ENCODE results near the gene KAT2B. TPM values are rescaled to one million over a fixed set of nuclear protein-coding genes. Genes with fewer than 3 reads are reported as not detected.
A peak's percentile ranks its signal among the peaks of the same experiment; 100 is the strongest.

Gene KAT2B
- polyA plus RNA-seq, 1 of the 3 experiments (the other 2 are of a cell fraction) = 2.1 TPM

DNA sequence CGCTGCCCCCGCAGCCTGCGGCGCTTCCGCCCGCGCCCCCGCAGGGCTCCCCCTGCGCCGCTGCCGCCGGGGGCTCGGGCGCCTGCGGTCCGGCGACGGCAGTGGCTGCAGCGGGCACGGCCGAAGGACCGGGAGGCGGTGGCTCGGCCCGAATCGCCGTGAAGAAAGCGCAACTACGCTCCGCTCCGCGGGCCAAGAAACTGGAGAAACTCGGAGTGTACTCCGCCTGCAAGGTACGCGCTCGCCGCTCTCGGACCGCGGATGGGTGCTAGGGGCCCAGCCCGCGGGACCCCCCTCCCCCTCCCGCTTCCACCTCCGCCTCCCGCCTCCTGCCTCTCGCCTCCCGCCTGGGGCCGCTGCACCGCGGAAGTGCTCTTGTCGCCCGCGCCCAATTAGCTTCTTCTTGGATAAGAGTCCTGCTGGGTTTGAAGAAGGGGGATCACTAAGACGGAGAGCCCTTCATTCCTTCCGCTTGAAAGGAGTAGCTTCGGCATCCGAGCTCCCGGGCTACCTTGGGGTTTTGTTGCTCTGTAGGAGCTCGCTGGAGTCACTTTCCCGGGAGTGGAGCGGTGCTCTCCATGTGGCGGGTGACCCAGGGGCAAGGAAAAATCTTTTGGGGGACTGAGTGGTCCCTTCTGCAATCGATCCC lies 426 bp downstream of the KAT2B start:
- DNase-seq = peak; percentile 78
- Histone ChIP-seq H4K20me1 (ENCODE audit: insufficient read depth) (peaks cover 5% of the 10 kb centered on the region; the same call in 1 of the 2 replicates), H3K9me3 (no peaks in the 10 kb centered on the region), H3K27ac (ENCODE audit: low read depth in 2 of 2, low read length in 1 of 2) (peak overlapping the region in 1 of 2 experiments; percentile 76; a peak in 3 of 4 replicates), H3F3A (replicated peaks; ENCODE audit: insufficient read depth) (peaks cover 11% of the 10 kb centered on the region), H3K9me2 (no peaks in the 10 kb centered on the region), H3K4me3 (ENCODE audit: low read depth in 2 of 2, low read length in 1 of 2) (peak overlapping the region; percentile 66 to 77), H3K27me3 (ENCODE audit: insufficient read depth) (no peaks in the 10 kb centered on the region), H3K9ac (peak overlapping the region; percentile 27; the same call in 1 of the 2 replicates), H3K79me2 (ENCODE audit: insufficient read depth) (no peaks in the 10 kb centered on the region), H2AFZ (ENCODE audit: low read depth) (peak overlapping the region; percentile 52), H3K36me3 (replicated peaks in 1 of 2; ENCODE audit: control insufficient read depth in 1 of 2, insufficient read depth in 2 of 2, low read length in 1 of 2) (no peaks in the 10 kb centered on the region), H3K4me1 (ENCODE audit: control insufficient read depth in 1 of 2, insufficient read depth in 2 of 2, low read depth in 1 of 2, low read length in 1 of 2) (peaks cover 5 to 21% of the 10 kb centered on the region in 2 experiments; a peak in 2 of 4 replicates), H3K4me2 (peak overlapping the region; percentile 78)
- CTCF ChIA-PET = interaction anchor here (0.5 to 1.8 kb wide), 13 partner anchors 9 to 1902 kb away, joined by 3 to 4 read pairs (median 3); no protein-coding TSS in a partner anchor
- under 1% methylated on average over 16 of the region's 64 CpGs for WGBS (ENCODE audit: low lambda C conversion rate)
- POLR2A ChIA-PET = no interaction called here
- TF ChIP-seq FOXJ3 (CRISPR knock-in tag; IDR thresholded peaks at IDR 0.05) (no peak), MXI1 (IDR thresholded peaks at IDR 0.05; ENCODE audit: low read depth, low read length) (no peak), RCOR1 (IDR thresholded peaks at IDR 0.05; ENCODE audit: low read length) (0 out of 2 replicates have a peak, but pooled peaks have one; percentile 53), EZH2phosphoT487 (IDR thresholded peaks at IDR 0.05; ENCODE audit: borderline replicate concordance, low read depth) (no peak), GATA2 (CRISPR knock-in tag; IDR thresholded peaks at IDR 0.05) (no peak), YY1 (IDR thresholded peaks at IDR 0.05; ENCODE audit: low read depth) (0 out of 2 replicates have a peak, but pooled peaks have one; percentile 19), TAF1 (IDR thresholded peaks at IDR 0.05; ENCODE audit: borderline replicate concordance, low read depth, low read length) (no peak), ELF1 (IDR thresholded peaks at IDR 0.05) (peak; percentile 66), NFIC (IDR thresholded peaks at IDR 0.05; ENCODE audit: borderline replicate concordance) (no peak), SMC3 (IDR thresholded peaks at IDR 0.05; ENCODE audit: low read depth, low read length) (no peak), GABPA (IDR thresholded peaks at IDR 0.05; ENCODE audit: low read depth) (no peak; the same call in 1 of the 2 replicates), RAD21 (IDR thresholded peaks at IDR 0.05; ENCODE audit: low read length) (peak; percentile 5; the same call in 1 of the 2 replicates), RXRA (IDR thresholded peaks at IDR 0.05; ENCODE audit: borderline replicate concordance, low read depth) (no peak), NRF1 (IDR thresholded peaks at IDR 0.05; ENCODE audit: low read depth, low read length) (no peak), MEF2A (IDR thresholded peaks at IDR 0.05; ENCODE audit: borderline replicate concordance, low read depth) (no peak), EP300 (IDR thresholded peaks at IDR 0.05; ENCODE audit: borderline replicate concordance in 1 of 2, low read depth in 1 of 2, low read length in 1 of 2) (peak in 1 of 2 experiments; percentile 31; a peak in 1 of 4 replicates), FOSL2 (IDR thresholded peaks at IDR 0.05; ENCODE audit: borderline replicate concordance, low read depth) (no peak), TEAD4 (IDR thresholded peaks at IDR 0.05; ENCODE audit: borderline replicate concordance, insufficient read depth) (no peak), CHD2 (IDR thresholded peaks at IDR 0.05; ENCODE audit: low read length, partially characterized antibody) (no peak)
- TF ChIP-seq, protein P1, sequence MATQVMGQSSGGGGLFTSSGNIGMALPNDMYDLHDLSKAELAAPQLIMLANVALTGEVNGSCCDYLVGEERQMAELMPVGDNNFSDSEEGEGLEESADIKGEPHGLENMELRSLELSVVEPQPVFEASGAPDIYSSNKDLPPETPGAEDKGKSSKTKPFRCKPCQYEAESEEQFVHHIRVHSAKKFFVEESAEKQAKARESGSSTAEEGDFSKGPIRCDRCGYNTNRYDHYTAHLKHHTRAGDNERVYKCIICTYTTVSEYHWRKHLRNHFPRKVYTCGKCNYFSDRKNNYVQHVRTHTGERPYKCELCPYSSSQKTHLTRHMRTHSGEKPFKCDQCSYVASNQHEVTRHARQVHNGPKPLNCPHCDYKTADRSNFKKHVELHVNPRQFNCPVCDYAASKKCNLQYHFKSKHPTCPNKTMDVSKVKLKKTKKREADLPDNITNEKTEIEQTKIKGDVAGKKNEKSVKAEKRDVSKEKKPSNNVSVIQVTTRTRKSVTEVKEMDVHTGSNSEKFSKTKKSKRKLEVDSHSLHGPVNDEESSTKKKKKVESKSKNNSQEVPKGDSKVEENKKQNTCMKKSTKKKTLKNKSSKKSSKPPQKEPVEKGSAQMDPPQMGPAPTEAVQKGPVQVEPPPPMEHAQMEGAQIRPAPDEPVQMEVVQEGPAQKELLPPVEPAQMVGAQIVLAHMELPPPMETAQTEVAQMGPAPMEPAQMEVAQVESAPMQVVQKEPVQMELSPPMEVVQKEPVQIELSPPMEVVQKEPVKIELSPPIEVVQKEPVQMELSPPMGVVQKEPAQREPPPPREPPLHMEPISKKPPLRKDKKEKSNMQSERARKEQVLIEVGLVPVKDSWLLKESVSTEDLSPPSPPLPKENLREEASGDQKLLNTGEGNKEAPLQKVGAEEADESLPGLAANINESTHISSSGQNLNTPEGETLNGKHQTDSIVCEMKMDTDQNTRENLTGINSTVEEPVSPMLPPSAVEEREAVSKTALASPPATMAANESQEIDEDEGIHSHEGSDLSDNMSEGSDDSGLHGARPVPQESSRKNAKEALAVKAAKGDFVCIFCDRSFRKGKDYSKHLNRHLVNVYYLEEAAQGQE (IDR thresholded peaks at IDR 0.05; ENCODE audit: low read depth, low read length) = no peak
- TF ChIP-seq, protein P2, sequence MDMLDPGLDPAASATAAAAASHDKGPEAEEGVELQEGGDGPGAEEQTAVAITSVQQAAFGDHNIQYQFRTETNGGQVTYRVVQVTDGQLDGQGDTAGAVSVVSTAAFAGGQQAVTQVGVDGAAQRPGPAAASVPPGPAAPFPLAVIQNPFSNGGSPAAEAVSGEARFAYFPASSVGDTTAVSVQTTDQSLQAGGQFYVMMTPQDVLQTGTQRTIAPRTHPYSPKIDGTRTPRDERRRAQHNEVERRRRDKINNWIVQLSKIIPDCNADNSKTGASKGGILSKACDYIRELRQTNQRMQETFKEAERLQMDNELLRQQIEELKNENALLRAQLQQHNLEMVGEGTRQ (IDR thresholded peaks at IDR 0.05; ENCODE audit: borderline replicate concordance, low read depth, low read length) = no peak
- TF ChIP-seq, protein P3, sequence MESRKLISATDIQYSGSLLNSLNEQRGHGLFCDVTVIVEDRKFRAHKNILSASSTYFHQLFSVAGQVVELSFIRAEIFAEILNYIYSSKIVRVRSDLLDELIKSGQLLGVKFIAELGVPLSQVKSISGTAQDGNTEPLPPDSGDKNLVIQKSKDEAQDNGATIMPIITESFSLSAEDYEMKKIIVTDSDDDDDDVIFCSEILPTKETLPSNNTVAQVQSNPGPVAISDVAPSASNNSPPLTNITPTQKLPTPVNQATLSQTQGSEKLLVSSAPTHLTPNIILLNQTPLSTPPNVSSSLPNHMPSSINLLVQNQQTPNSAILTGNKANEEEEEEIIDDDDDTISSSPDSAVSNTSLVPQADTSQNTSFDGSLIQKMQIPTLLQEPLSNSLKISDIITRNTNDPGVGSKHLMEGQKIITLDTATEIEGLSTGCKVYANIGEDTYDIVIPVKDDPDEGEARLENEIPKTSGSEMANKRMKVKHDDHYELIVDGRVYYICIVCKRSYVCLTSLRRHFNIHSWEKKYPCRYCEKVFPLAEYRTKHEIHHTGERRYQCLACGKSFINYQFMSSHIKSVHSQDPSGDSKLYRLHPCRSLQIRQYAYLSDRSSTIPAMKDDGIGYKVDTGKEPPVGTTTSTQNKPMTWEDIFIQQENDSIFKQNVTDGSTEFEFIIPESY (IDR thresholded peaks at IDR 0.05; ENCODE audit: borderline replicate concordance, low read depth) = no peak
- TF ChIP-seq, protein P4, sequence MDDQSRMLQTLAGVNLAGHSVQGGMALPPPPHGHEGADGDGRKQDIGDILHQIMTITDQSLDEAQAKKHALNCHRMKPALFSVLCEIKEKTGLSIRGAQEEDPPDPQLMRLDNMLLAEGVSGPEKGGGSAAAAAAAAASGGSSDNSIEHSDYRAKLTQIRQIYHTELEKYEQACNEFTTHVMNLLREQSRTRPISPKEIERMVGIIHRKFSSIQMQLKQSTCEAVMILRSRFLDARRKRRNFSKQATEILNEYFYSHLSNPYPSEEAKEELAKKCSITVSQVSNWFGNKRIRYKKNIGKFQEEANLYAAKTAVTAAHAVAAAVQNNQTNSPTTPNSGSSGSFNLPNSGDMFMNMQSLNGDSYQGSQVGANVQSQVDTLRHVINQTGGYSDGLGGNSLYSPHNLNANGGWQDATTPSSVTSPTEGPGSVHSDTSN (IDR thresholded peaks at IDR 0.05) = no peak
- TF ChIP-seq, protein P5, sequence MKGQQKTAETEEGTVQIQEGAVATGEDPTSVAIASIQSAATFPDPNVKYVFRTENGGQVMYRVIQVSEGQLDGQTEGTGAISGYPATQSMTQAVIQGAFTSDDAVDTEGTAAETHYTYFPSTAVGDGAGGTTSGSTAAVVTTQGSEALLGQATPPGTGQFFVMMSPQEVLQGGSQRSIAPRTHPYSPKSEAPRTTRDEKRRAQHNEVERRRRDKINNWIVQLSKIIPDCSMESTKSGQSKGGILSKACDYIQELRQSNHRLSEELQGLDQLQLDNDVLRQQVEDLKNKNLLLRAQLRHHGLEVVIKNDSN (IDR thresholded peaks at IDR 0.05; ENCODE audit: borderline replicate concordance, low read depth) = no peak
- TF ChIP-seq, protein P6, sequence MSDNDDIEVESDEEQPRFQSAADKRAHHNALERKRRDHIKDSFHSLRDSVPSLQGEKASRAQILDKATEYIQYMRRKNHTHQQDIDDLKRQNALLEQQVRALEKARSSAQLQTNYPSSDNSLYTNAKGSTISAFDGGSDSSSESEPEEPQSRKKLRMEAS (IDR thresholded peaks at IDR 0.05; ENCODE audit: low read depth) = no peak

Data from SK-N-SH (cell line).